BE2C (cell line): ENCODE data around the gene CCDC86.

ENCODE experiments used
- DNase-seq: peaks from one replicate; pipeline ENCODE4 v3.0.0-alpha.2; 2020
- H3K27me3 ChIP-seq: fragments of 250-450 bp; sonication (Bioruptor Pico); 2 replicates; pipeline ENCODE4 v1.5.1; 2020; ENCODE audit warnings: mild to moderate bottlenecking
- H3K36me3 ChIP-seq: fragments of 250-450 bp; sonication (Bioruptor Pico); 2 replicates; pipeline ENCODE4 v1.5.1; 2020; ENCODE audit warnings: mild to moderate bottlenecking
- H3K4me1 ChIP-seq: fragments of 250-450 bp; sonication (Bioruptor Pico); 2 replicates; pipeline ENCODE4 v1.5.1; 2020
- H3K4me3 ChIP-seq: 2 replicates; pipeline ENCODE4 v1.5.1; 2011; ENCODE audit warnings: low read depth, low read length
- H3K9me3 ChIP-seq: fragments of 250-450 bp; sonication (Bioruptor Pico); 2 replicates; pipeline ENCODE4 v1.5.1; 2020
- CTCF ChIP-seq: IDR thresholded peaks from 2 replicates; pipeline ENCODE4 v1.5.1; 2012; ENCODE audit warnings: mild to moderate bottlenecking, low read depth, low read length

Gene CCDC86

GRCh38 chr11:60825118-60825517 lies 16.8 kb upstream of the CCDC86 start:
- H3K27me3 ChIP-seq, result no peaks in the 10 kb centered on the region
- DNase-seq, result no peak
- TF ChIP-seq CTCF, result no peak
- H3K36me3 ChIP-seq, result no peaks in the 10 kb centered on the region
- H3K4me3 ChIP-seq, result no peak overlapping the region
- no peaks in the 10 kb centered on the region for H3K4me1 ChIP-seq
- no peaks in the 10 kb centered on the region for H3K9me3 ChIP-seq

- Histone ChIP-seq H3K27me3 (no peaks in the 10 kb centered on the region), H3K4me3 (no peak overlapping the region), H3K36me3 (no peaks in the 10 kb centered on the region), H3K4me1 (no peaks in the 10 kb centered on the region), H3K9me3 (no peaks in the 10 kb centered on the region)
- TF ChIP-seq CTCF, result no peak
- no peak for DNase-seq
Measured at GRCh38 chr11:60825790-60826189, 16.1 kb upstream of the CCDC86 start.

- no peak for TF ChIP-seq CTCF
- no peak overlapping the region for H3K4me3 ChIP-seq
- DNase-seq, result no peak
Measured at GRCh38 chr11:60830478-60831142, 11.3 kb upstream of the CCDC86 start.

GRCh38 chr11:60831143-60831500 lies 10.8 kb upstream of the CCDC86 start:
- DNase-seq, result peak; percentile 71
- Histone ChIP-seq H3K4me1 (no peaks in the 10 kb centered on the region), H3K4me3 (no peak overlapping the region), H3K27me3 (no peaks in the 10 kb centered on the region), H3K9me3 (no peaks in the 10 kb centered on the region), H3K36me3 (no peaks in the 10 kb centered on the region)
- peak; percentile 82 for TF ChIP-seq CTCF

More at GRCh38 chr11:60830478-60831142, 11.3 kb upstream of the CCDC86 start:
- Histone ChIP-seq H3K4me1 (no peaks in the 10 kb centered on the region), H3K36me3 (no peaks in the 10 kb centered on the region), H3K9me3 (no peaks in the 10 kb centered on the region), H3K27me3 (no peaks in the 10 kb centered on the region)

- Histone ChIP-seq H3K4me1 (no peaks in the 10 kb centered on the region), H3K27me3 (no peaks in the 10 kb centered on the region), H3K9me3 (no peaks in the 10 kb centered on the region), H3K36me3 (no peaks in the 10 kb centered on the region), H3K4me3 (no peak overlapping the region)
- no peak for DNase-seq
- no peak for TF ChIP-seq CTCF
Measured at GRCh38 chr11:60831501-60832079, 10.3 kb upstream of the CCDC86 start.

- DNase-seq, result no peak
- no peak overlapping the region for H3K4me3 ChIP-seq
- H3K9me3 ChIP-seq, result no peaks in the 10 kb centered on the region
Measured at GRCh38 chr11:60834742-60835533, 7.0 kb upstream of the CCDC86 start.

More at GRCh38 chr11:60834742-60835533, 7.0 kb upstream of the CCDC86 start:
- no peaks in the 10 kb centered on the region for H3K4me1 ChIP-seq
- H3K36me3 ChIP-seq, result no peaks in the 10 kb centered on the region
- TF ChIP-seq CTCF, result no peak
- H3K27me3 ChIP-seq, result no peaks in the 10 kb centered on the region
